HT1080 (cell line): ENCODE results near the gene MITF. TPM values are rescaled to one million over a fixed set of nuclear protein-coding genes. Genes with fewer than 3 reads are reported as not detected.
A peak's percentile ranks its signal among the peaks of the same experiment; 100 is the strongest.

Experiments
- DNase-seq: peaks from one replicate; pipeline ENCODE4 v3.0.0-alpha.2; 2015; ENCODE audit warnings: low read depth
- total RNA-seq: library from RNA; depleted of rRNA; stranded (reverse); fragments of >200 nt; shearing (Covaris generic); gene quantifications from 2 replicates; pipeline ENCODE4 v1.2.3, GENCODE V29; 2014

Gene MITF
- total RNA-seq, 1 experiment from 2014 or later: 6.5 TPM

DNA sequence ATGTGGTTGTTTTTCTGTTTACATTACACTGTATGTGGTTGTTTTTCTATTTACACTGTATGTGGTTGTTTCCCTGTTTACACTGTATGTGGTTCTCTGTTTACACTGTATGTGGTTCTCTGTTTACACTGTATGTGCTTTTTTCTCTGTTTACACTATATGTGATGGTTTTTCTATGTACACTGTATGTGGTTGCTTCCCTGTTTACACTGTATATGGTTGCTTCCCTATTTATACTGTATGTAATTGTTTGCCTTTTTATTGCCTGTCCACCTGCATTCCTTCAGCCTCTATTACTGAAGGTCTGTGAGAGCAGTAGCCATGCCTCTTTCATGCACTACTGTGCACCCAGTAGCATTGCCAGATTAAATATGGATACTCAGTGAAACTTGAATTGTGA is 94.3 kb downstream of the MITF start:
- no peak for DNase-seq

DNA sequence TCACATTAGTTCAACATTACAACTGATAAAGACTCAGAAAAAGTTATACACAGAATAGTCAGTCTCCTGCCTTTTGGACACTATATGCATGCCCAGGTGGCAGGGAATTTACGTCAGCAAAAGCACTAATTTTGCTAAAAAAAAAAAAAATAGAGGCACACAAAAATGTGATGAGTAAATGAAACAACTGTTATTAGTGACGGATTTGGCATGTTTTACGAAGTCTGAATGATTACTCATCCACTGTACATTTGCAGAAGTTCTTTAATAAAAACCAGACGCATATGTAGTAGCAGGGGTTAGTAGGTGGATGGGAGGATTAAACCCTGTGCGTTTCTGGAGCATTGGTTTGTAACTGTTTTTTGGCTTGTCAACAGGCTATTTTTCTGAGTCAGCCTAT is 99.0 kb downstream of the MITF start:
- peak; percentile 49 for DNase-seq

DNA sequence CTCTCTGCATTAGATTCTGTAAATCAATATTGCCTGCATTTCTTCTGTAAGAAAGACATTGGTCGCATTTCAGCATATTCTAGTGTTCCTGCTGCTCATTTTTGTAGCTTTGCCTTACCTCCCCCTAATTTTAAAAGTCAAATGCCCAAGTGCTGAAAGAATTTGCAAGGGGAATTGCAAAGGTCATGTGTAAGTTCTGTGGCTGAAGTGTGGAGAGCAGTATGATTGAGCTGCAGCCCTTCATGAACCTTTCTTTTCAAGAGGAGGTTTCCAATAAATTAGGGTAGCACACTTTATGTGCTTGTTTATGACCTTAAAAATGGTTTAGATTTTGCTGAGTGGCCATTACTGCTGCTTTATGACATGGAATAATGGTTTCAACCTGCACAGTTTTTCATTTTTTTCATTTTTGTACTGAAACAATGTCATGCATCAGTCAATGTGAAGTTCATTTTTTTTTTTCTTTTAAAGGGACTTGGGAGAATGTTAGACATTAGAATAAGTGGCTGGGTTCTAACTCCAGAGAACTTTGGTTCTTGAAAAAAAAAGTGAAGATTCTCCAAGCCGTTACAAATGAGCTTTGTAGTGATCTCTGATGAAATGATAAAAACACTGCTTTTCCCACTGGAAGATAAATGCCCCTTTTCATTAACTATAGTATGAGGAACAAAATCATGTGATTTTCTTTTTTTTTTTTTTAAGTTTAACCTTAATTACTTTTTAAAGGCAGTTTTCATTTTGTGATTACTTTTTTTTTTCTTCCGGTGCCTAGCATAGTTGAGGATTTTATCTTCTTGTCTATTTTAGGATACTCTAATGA is 99.6 kb downstream of the MITF start:
- DNase-seq: no peak

DNA sequence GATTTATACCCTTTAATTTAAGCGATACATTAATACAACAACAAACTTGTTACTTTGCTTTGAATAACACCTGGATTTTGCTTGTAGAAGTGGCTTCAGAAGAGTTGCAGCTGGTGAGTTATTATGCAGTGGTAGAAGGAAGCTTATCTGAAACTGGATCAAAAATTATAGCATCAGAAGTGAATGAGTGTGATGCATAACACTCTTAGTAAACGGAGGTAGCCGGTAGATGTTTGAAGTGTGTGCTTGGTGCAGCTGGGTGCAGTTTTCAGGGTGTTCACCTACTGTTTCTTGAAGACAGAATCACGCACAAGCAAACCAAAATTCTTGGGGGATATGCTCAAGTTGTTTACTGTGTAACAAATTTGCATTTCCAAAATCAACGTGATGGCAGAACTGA is 103.1 kb downstream of the MITF start:
- no peak for DNase-seq

DNA sequence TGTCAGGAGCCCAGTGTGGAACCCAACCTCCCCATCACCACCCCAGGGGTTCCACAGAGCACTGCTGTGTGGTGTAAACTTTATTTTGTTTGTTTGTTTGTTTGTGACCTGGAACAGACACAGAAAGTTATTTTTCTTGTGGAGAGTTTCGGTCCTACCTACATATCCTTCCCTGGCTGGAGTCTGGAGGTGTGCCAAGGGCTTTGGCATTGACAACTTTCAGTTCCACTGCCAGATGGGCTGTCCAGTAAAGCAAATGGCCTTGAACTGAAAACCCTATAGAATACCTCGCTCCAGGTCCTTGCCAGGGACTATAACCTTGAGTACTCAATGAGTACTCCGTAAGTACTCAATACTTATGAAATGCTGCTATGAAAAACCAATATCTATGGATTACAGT is 103.5 kb downstream of the MITF start:
- DNase-seq: no peak

DNA sequence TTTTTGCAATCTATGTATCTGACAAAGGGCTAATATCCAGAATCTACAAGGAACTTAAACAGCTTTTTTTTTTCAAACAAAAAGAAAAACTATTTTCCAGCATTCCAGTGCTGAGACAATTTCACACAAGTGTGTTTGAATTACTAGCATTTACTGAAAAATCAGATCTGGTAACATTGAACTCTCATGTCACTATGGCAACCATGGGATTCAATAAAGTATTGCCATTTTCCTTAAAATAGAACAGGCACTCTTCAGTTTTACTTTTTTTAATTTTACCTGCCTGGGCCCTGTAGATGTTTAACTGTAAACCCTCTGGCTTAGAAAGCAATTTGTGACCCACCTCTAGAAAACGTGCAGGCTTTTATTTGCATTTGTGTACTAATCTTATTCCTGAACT is 105.4 kb downstream of the MITF start:
- no peak for DNase-seq

DNA sequence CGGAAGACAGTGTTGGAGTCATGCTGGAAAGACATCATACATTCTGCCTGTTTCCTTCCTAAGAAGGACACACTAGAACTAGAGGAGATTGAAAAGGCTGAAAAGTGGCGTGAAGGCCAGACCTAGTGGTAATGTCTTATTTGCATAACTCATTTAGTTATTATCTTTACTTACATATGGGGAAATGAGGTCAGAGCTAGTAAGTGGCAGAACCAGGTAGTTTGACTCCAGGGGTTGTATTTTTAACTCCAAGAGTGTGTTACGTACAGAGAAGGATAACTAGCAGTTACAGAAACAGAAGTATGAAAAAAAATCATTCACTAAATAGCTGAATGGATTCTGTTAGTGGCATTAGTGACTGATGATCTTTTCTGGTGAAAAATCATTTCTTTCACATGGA is 108.0 kb downstream of the MITF start:
- DNase-seq: no peak

DNA sequence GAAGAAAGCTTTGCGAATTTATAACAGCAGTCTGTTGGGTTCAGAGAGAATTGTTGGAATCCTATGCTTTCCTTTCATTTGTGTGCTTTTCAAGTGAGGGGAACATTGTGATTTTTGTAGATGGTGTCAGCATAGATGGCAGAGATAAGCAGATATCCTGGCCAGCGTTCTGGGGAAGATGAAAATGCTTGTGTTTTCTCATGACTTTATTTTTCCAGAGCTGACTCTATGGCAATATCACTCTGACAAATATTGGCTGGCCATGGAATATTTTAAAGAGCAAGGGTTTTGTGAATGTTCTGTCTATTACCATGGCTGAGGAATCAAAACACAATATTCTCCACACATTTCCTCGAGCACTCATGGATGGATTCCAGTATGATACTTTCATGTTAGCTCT is 108.8 kb downstream of the MITF start:
- DNase-seq: no peak

DNA sequence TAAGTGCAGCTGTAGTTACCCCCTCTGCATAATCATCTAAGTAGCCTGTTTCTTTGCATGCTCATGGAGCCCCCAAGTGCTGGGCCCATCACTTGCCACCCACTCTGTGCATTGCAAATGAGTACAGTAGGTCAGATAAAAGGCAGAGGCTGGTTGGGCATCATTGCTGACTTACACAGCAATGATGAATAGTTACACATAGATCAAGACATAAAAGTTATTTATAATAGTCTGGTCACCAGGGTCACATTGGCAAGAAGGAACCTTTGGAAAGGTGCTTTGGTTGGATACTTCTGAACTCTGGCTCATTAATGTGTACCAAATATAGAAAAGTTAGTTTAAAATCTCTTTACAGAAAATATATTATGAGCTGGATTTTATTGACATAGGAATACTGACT is 111.6 kb downstream of the MITF start:
- DNase-seq: no peak

DNA sequence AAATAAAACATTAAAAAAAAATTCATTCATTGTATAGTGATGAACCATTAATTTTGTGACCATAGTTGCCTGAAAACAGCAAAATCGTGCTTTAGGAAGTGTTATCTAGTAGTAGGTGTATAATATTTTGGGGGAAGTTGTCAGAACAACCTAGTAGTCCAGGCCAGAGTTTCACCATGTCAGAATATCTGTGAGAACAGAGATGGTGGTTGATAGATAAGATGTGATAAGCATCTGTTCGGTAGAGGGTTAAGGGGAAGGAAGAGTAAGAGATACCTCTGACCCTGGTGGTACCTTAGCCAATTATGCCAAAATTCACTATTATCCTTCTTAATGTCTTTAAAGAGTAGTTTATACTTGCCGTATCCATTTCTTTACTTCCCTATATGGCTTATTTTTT is 113.8 kb downstream of the MITF start:
- DNase-seq: no peak

DNA sequence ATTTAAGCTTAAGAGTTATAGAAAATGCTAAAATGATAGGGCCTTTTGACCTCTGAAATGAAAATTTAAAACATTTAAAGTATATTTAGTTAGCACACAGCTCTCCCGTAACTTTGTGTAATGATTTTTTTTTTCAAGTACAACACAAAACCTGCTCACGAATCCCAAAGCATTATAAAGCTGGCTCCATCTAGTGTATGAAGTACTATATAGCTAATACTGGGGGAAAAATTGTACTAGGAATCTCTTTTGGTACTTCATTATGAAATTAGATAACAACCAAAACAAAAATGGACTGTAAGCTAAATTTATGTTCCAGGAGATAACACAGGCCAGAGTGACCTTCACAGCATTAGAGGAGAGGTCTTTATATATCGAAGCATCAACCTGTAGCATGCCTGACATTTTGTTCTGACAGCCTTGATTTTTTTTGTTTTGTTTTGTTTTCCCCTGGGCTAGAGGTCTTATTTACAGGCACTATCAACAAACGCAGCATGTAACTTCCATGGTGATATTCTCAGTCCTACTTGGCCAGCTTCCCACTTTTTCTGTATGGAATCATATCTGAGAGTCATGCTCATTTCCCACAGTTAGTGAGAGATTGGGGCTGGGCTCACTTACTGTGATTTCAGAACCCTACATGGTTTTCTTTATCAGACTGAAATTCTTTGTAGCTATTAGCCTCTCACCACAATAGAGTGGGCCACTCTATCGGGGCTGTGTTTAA is 116.3 kb downstream of the MITF start:
- peak; percentile 29 for DNase-seq

DNA sequence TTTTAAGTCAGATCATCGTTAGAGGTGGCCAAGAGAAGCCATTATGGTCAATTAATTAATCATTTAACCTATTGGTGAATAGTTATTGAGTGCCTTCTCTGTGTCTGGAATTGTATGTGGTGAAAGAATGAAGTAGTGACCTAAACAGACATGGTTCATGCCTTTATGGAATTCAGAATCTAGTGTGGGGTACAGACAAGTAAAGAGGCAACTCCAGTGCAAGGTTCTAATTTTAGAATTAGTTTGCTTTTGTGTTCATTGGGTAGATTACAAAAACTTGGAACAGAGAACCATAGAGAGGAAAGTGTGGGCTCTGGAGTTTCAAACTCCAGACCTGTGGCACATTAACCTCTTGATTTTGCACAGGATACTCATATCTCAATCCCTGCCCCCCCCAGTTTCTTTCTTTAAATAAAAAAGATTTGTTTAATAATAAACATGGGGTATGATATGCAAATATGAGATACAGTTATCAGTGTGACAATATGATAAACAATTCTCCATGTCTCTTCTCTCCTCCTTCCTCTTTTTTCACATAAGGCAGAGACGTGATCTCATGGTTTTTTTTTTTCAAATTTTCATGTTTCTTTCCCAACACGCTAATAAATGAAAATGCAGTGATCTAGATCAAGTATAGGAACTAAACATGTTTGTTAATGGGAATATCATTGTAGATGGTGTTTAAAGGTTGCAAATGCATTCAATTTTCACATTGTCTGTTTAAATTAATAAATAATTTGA is 117.9 kb downstream of the MITF start:
- DNase-seq: no peak

DNA sequence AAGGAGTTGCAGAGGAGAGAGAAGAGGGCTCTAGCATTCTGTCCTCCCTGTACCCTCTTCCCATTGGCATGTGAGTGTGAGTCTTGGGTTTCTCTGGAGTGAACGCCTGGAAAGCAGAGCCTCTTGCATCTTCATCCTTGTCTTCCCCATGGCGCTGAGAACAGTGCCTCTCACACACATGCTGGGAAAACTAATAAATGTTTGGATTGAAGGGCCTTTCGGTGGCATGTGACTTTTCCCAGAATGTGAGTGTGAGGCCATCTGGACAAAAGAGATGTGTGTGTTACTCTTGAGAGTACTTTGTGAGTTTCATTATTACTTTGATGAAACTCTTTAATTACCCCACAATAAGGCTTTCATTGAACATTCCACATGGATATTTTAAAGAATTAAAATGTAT is 122.3 kb downstream of the MITF start:
- DNase-seq: no peak

DNA sequence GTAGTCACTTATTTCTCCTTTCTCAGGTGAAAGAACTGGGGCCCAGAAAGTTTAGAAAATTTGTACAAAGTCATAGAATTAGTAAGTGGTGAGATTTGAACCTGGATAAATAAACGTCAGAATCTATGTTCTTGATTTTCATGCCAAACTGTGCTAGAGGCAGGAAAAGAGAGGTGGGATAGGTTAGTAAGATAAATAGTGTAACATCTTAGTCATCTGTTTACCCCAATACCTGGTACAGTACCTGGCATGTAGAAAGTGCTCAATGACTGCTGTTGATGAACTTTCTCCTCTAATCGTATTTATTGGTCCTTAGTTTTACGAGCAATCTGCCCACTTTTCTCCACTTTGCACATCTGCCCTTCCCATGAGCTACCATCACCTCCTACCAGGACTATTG is 124.9 kb downstream of the MITF start:
- no peak for DNase-seq

DNA sequence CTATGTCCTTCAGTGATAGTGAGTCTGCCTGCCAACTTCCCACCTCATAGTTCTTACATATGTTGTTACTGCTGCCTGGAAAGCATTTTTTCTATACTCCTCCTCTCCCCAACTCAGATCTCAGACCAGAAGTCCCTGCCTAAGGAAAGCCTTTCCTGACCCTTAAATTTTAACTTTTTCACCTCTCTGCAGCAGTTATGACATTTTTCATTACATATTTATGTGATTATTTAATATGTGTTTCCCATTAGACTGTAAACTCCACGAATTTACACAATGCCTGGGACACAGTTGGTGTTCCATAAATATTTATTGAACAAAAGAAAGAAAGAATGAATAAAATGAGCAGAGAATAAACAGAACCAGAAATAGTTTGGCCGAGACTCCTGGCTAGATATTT is 125.5 kb downstream of the MITF start:
- DNase-seq: no peak

DNA sequence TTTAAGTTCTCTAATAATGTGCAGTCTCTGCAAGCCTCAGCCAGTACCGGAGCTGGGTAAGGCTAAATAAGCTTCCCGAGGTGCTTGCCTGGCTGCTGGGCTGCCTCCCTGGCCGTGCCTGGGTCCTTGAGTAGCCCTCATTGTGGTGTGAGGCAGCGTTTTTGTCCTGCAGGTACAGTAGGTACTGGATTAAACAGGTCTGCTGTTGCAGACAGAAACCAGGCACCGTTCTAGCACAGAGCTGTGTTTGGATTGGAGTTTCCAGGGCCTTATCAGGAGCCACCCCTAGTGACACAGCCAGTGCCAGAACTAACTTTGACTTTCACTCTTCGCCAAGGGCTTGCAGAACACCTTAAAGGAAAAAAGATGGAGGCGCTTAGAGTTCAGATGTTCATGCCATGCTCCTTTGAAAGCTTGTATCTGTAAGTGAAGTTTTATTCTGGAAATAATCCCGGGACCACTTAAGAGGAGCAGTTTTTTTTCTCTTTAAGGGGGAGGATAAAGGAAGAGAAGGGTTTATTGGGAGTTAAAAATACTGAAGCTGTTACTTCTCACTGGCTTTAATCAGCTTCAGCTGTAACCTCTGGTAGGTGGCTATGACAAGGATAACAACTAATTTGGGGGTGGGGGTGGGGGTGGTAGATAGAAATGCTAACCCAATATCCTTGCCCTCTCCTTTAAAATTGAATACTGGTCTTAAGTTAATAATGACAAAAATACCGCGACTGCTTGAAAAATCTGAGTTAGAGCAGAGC is 126.8 kb downstream of the MITF start:
- no peak for DNase-seq

DNA sequence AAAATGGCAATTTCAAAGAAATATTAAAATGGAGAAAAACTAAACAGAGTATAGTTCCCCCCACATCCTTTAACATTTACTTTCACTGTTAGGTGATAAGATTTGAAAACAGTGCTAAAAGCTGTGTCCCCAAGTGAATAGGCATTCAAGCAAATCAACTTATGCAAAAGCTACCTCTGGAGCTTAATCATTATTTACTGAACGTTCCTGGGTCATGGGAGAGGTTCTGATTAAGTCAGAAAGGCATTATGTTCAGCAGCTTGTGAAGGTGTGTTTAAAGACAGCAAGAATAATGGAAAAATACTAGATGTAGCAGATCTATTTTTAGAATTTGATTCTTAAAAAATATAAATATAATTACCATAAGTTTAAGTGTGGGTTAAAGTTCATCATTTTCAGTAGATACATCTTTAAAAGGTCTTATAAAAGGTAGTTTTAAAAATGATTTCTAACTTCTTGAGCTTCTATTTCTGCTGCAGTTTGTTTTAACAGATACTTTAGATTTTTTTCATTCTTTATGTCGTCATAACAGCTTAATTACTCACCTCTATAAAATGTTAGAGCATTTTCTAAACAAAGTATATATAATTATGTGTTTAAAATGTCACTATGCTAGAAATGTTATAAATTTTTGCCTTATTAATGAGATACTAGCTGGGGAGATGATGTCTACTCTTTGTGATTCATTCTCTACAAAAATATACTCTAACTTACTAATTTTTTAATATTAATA is 127.9 kb downstream of the MITF start:
- no peak for DNase-seq

DNA sequence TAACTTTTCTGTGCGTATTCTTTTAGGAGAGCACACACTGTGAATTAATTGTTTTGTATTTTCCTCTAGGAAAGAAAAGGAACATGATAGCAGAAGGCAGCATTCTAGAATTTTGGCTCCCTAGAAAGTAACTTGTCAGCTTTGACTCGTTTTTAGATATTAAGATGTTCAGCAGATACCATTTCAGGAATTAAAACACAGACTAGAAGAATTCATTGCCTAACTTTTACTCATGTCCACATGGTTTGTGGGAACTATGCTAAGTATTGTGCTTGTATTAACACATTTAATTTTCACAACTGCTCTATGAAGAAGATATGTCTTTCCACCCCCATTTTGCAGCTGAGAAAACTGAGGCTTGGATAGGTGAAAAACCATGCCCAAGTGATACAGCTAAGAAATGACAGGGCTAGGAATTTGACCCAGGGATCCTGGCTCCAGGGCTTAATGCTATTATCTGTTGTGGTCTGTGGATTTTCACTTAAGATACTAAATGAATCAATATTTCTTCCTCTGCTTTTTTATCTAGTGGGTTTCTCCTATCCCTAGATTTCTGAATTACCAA is 128.8 kb downstream of the MITF start:
- DNase-seq: no peak

DNA sequence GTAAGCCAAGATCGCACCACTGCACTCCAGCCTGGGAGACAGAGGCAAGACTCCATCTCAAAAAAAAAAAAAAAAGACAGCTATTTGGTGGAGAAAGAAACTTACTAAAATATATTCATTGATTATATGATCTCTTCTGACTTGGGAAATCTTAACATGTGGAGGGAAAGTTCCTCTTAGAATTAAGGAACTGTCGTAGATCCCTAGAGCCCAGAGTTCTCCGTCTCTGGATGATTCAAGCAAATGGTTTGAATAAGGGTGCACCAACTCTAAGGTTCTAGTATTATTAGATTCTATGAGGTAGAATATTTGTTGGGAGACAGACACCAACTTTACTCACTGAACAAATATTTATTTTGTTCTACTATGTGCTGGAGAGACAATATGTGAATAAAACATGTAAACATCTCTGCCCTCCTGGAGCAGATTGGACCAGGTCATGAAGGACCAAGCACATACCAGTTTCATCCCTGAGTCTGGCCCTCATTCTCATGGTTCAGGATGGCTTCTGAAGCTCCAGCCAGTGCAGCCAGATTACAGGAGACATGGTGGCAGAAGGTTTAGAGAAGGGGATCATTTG is 129.7 kb downstream of the MITF start:
- no peak for DNase-seq

DNA sequence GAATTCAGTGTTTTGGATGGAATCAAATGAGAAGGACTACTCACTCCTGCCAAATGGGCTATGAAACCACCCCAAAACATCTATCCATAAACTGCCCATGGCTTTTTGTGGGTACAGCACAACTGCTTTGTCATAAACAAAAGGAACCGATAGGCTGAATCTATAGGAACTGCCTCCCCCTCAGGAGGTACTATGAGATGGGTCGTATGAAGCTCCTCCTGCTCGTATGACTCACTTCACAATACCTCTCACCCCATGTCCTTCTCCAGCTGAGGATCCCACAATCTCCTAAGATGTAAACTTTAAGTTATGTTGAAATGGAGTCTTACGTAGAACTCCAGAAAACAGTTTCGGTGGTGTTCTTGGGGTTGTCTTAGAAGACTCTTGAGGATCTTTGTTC is 130.4 kb downstream of the MITF start:
- peak; percentile 42 for DNase-seq
